ENCODE data around the gene DBN1.

The DBN1 gene

DNA sequence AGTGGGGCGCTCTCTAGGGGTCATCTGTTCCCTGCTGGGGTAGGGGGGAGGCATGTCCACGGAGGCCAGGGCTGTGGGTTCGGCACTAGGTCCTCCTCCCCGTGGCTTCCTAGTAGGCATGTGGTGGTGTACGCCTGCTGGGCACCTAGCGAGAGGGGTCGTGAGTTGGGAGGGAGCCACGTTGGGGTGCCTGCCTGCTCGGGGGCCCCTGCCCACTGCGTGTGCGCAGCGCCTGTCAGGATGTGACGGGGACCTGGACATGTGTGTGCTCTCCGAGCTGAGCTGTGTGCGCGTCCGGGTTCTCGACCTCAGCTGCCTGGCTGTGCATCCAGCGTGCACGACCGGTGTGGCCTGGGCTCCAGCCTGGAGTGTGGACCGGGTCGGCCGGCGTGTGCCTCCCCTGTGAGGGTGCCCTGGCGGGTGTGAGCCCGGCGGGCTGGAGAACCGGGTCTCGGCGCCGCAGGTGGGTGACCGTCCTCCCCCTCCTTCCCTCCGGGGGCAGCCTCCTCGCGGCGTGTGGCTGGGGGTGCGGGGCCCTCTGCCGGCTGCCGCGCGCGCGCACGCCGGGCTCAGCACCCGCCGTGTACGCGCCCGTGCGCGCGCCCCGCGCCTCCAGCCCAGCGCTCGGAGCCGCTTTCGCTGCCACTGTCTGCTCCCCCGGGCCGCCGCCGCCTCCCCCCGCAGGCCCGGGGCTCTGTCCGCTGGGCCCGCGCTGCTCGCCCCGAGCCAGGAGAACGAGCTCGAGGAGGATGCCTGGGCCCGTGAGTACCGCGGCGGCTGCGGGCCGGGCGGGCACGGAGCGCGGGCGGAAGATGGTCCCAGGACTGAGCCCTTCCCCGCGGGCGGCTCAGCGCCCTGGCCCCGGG, 27.0 kb downstream of the DBN1 start, which contains the start of gene PRR7:
TSS of gene PRR7 (plus strand) at position 615 of the 866 bp plus-strand sequence. CDS start 8,254 bp downstream, outside the sequence.
- TF ChIP-seq, protein P1, sequence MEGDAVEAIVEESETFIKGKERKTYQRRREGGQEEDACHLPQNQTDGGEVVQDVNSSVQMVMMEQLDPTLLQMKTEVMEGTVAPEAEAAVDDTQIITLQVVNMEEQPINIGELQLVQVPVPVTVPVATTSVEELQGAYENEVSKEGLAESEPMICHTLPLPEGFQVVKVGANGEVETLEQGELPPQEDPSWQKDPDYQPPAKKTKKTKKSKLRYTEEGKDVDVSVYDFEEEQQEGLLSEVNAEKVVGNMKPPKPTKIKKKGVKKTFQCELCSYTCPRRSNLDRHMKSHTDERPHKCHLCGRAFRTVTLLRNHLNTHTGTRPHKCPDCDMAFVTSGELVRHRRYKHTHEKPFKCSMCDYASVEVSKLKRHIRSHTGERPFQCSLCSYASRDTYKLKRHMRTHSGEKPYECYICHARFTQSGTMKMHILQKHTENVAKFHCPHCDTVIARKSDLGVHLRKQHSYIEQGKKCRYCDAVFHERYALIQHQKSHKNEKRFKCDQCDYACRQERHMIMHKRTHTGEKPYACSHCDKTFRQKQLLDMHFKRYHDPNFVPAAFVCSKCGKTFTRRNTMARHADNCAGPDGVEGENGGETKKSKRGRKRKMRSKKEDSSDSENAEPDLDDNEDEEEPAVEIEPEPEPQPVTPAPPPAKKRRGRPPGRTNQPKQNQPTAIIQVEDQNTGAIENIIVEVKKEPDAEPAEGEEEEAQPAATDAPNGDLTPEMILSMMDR (IDR thresholded peaks at IDR 0.05; ENCODE audit: low read depth, low read length) = no peak; the same call in 1 of the 2 replicates
- DNase-seq (ENCODE audit: extremely low read depth, low read depth) = peak; percentile 30

DNA sequence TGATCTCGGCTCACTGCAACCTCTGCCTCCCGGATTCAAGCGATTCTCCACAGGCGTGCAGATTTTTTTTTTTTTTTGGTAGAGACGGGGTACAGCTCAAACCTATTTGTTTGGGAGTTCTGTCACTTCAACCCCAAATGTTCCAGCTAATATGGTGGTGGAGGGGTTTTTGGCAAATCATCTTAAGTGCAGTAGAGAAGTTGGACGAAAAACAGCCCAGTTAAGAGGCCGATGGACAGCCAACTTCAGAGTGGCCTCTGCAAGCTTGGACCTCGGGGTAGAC, 27.6 kb downstream of the DBN1 start:
- DNase-seq (ENCODE audit: extremely low read depth, low read depth) = no peak
- TF ChIP-seq, protein P1 (IDR thresholded peaks at IDR 0.05; ENCODE audit: low read depth, low read length) = no peak

DNA sequence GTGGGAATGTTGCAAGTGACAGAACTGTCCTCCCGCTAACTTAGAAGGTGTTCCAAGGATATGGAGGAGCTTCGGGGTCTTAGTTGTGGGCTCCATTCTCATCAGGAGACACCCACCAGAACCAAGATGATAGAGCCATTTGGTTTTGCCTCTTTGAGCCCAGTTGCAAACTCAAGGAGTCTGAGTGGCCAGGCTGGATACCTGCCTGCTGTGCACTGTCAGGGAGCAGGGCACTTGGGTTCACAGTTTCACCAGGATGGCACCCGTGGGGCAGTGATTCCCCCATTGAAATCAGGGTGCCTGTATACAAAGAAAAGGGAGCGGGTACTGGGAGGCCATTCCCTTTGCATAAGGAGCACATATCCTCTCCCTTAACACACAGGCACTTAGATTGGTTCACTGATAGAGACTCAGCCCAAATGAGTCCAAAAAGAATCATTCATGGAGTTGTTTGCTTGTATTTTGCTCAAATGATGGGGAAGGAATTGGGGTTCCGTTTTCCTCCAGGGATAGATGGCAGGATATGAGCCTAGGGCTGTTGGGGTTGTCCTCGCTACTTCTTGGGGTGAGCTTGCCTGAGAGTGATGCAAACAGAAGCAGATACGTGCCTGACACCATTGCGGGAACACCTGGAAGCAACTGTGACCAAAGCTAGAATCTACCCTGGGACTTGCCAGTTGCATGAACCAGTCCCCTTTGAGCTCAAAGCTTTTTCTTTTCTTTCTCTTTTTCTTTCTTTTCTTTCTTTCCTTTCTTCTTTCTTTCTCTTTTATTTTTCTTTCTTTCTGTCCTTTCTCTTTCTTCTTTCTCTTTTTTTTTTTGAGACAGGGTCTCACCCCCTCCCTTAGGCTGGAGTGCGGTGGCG, 28.1 kb downstream of the DBN1 start:
- DNase-seq (ENCODE audit: extremely low read depth, low read depth) = no peak
- TF ChIP-seq, protein P1 (IDR thresholded peaks at IDR 0.05; ENCODE audit: low read depth, low read length) = no peak

DNA sequence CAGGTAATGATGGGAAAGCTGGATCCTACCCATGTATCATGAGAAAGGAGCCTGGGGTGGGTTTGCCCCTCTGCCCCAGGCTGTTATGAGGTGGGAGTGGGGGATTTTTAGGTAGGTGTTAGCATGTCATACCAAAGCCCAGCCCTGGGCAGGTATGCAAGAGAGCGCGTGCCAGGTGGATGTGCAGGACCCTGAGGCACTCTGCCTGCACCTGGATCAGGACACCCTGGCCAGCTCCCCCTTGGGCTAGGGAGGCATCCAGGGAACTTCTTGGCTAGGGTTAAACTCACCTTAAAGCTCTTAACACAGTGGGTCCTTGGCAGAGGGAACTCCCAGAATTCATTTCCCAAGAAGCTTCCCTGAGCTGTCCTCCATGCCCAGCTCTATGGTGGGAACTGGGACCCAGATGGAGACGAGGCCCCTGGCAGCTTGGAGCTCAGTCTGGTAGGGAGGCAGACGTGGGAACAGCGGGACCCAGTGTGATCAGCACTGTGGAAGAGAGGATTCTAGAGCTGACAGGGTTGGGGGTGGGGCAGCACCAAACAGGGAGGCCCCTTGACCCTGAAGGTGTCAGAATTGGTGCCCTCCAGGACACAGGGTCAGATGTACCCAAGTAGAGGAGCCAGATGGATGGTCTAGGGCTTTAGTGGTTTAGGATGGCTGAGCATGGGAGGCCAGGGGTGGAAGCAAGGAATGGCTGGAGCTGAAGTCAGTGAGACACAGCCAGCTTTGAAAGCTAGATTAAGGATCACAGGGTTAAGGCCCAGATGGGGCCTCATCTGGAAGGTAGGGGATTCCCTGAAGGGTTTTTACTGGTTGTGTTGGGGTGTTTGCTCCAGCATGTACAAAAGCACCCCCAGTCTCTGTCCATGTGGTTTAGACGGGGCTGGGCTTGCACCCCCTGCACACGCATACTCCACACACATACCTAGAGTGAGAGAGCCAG, 29.1 kb downstream of the DBN1 start:
- TF ChIP-seq, protein P1 (IDR thresholded peaks at IDR 0.05; ENCODE audit: low read depth, low read length) = no peak
- DNase-seq (ENCODE audit: extremely low read depth, low read depth) = no peak

DNA sequence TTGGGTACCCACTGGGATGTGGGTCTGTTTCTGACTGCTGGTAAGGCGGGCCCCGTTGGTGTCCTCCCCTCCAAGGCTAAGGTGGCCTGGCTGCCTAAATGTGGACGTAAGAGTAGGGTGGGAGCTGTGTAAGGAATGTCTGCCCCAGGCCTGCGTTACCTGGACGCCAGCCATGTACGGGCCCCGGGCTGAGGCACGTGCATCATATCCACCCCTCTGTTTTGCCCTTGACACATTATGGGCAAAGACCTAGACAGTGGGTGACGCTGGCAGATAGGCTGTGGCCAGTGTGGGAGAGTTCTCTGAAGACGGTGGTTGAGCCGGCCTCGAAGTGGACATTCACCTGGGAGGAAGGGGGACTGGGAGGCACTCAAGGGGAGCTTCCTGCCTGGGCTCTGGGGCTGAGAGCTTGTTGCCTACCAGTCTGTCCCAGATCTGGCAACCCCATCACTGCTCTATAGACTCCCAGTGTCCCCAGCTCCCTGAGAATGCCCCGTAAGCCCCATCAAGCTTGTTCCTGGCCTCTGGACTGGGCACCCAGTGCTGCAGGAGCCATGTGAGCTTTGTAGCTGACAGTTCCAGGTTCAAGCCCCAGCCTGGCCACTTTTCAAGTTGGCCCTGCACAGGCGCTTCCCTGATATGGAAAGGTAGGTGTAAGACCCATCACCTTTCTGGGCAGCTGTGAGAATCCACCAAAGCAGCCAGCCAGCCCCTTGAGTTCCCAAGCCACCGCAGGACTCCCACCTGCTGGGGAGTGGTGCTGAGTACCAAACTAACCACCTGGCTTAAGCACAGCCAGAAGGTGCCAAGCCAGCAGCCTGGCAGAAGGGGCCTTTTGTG, 30.1 kb downstream of the DBN1 start:
- no peak for DNase-seq (ENCODE audit: extremely low read depth, low read depth)
- TF ChIP-seq, protein P1 (IDR thresholded peaks at IDR 0.05; ENCODE audit: low read depth, low read length) = no peak

DNA sequence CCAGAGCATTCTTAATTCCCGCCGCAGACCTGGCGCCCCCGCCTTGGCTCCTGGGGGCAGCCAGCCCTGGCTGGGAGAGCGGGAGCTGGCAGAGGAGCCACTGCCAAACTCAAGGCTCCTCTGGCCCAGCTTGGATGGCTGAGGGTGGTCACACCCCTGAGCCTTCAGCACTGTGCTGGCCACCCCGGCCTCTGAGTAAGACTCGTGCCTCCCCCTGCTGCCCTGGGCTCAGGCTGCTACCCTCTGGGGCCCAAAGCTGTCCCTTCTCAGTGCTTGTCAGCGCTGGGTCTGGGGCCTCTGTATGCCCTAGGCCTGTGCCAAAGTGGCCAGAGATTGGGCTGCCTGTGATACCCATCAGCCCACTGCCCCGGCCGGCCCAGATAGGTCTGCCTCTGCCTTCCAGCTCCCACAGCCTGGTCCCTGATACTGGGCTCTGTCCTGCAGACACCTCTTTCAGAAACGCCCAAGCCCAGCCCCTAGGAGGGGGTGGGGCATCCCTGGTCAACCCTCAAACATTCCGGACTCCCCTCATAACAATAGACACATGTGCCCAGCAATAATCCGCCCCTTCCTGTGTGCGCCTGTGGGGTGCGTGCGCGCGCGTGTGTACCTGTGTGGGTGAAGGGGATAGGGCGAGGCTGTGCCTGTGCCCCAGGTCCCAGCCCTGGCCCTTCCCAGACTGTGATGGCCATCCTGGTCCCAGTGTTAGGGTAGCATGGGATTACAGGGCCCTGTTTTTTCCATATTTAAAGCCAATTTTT, 31.2 kb downstream of the DBN1 start:
- DNase-seq (ENCODE audit: extremely low read depth, low read depth) = no peak
- TF ChIP-seq, protein P1 (IDR thresholded peaks at IDR 0.05; ENCODE audit: low read depth, low read length) = no peak
